ENCODE results near the gene RPL39L. TPM values are rescaled to one million over a fixed set of nuclear protein-coding genes. Genes with fewer than 3 reads are reported as not detected.

RPL39L gene
- total RNA-seq, 1 experiment from 2014 or later = 3.3 TPM

DNA sequence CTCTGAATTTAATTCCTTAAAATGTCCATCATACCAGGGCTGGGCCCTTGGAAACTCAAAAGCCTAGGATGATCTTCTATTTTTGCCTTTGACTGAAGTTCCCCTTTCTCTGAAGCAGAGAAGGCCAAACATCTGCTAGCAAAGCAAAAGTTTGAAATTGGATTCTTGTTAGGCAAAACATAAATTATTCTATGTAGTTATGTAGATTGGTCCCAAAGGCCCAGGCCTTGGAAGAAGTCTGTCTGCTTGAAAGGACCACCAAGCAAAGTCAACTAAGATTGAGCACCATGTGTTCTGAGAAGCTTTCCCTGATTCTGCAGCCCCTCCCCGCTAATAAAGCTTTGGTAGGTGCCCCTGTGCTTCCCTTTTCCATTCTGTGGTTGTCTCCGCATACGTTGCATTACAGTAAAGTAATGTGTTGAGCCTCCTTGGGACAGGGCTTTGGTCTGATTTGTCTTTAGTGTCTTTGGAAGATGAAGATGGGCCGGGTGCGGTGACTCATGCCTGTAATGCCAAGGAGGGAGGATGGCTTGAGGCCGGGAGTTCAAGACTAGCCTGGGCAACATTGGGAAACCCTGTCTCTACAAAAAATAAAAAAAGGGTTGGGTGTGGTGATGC lies 56.4 kb downstream of the RPL39L start:
- CTCF ChIA-PET = no interaction called here
- H3K9me3 Mint-ChIP-seq (ENCODE audit: unreplicated experiment) = peaks cover 1% of the 10 kb centered on the region
- H3K27me3 Mint-ChIP-seq (ENCODE audit: insufficient read depth, unreplicated experiment) = no peaks in the 10 kb centered on the region
- H3K4me1 Mint-ChIP-seq (ENCODE audit: insufficient read depth, unreplicated experiment) = no peaks in the 10 kb centered on the region
- no TSS peak for BruUV-seq (replicated peaks)
- intact Hi-C loops (cut with micrococcal nuclease) = no loop called here
- no peak overlapping the region for H3K27ac Mint-ChIP-seq (ENCODE audit: low read depth, unreplicated experiment)
- H3K4me3 Mint-ChIP-seq (ENCODE audit: unreplicated experiment) = no peak overlapping the region
- peaks cover under 1% of the 10 kb centered on the region for H3K36me3 Mint-ChIP-seq (ENCODE audit: insufficient read depth, unreplicated experiment)
- POLR2A ChIA-PET = no interaction called here
- DNase-seq (ENCODE audit: unreplicated experiment) = no peak
- TF ChIP-seq, protein P1, sequence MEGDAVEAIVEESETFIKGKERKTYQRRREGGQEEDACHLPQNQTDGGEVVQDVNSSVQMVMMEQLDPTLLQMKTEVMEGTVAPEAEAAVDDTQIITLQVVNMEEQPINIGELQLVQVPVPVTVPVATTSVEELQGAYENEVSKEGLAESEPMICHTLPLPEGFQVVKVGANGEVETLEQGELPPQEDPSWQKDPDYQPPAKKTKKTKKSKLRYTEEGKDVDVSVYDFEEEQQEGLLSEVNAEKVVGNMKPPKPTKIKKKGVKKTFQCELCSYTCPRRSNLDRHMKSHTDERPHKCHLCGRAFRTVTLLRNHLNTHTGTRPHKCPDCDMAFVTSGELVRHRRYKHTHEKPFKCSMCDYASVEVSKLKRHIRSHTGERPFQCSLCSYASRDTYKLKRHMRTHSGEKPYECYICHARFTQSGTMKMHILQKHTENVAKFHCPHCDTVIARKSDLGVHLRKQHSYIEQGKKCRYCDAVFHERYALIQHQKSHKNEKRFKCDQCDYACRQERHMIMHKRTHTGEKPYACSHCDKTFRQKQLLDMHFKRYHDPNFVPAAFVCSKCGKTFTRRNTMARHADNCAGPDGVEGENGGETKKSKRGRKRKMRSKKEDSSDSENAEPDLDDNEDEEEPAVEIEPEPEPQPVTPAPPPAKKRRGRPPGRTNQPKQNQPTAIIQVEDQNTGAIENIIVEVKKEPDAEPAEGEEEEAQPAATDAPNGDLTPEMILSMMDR (IDR thresholded peaks at IDR 0.05; ENCODE audit: unreplicated experiment) = no peak

DNA sequence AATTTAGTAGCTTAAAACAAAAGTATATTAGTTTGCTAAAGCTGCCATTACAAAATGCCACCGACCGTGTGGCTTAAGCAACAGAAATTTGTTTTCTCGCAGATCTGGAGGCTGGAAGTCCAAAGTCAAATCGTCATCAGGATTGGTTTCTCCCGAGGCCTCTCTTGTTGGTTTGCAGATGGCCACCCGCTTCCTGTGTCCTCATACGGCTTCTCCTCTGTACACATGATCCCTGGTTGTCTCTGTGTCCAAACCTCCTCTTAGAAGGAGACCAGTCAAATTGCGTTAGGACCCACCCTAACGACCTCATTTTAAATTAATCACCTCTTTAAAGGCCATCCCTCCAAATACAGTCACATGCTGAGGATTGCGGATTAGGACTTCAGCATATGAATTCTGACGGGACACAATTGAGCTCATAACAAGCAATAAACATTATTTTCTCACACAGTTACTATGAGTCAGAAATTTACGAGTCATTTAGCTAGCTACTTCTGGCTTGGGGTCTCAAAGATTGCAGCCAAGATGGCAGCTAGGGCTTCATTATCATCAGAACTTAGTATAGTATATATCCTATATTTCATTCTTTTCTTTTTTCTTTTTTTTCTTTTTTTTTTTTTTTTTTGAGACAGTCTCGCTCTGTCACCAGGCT lies 58.4 kb downstream of the RPL39L start:
- no peaks in the 10 kb centered on the region for H3K9me3 Mint-ChIP-seq (ENCODE audit: unreplicated experiment)
- TF ChIP-seq, protein P1 (IDR thresholded peaks at IDR 0.05; ENCODE audit: unreplicated experiment) = no peak
- H3K27me3 Mint-ChIP-seq (ENCODE audit: insufficient read depth, unreplicated experiment) = no peaks in the 10 kb centered on the region
- no TSS peak for BruUV-seq (replicated peaks)
- H3K27ac Mint-ChIP-seq (ENCODE audit: low read depth, unreplicated experiment) = no peak overlapping the region
- H3K4me1 Mint-ChIP-seq (ENCODE audit: insufficient read depth, unreplicated experiment) = no peaks in the 10 kb centered on the region
- H3K36me3 Mint-ChIP-seq (ENCODE audit: insufficient read depth, unreplicated experiment) = peaks cover 13% of the 10 kb centered on the region
- no peak for DNase-seq (ENCODE audit: unreplicated experiment)
- no peak overlapping the region for H3K4me3 Mint-ChIP-seq (ENCODE audit: unreplicated experiment)
- intact Hi-C loops (cut with micrococcal nuclease) = no loop called here
- ChIA-PET CTCF (interaction anchor here (0.5 kb wide), 1 partner anchor 1104 kb away, joined by 3 read pairs; no protein-coding TSS in a partner anchor), POLR2A (no interaction called here)

DNA sequence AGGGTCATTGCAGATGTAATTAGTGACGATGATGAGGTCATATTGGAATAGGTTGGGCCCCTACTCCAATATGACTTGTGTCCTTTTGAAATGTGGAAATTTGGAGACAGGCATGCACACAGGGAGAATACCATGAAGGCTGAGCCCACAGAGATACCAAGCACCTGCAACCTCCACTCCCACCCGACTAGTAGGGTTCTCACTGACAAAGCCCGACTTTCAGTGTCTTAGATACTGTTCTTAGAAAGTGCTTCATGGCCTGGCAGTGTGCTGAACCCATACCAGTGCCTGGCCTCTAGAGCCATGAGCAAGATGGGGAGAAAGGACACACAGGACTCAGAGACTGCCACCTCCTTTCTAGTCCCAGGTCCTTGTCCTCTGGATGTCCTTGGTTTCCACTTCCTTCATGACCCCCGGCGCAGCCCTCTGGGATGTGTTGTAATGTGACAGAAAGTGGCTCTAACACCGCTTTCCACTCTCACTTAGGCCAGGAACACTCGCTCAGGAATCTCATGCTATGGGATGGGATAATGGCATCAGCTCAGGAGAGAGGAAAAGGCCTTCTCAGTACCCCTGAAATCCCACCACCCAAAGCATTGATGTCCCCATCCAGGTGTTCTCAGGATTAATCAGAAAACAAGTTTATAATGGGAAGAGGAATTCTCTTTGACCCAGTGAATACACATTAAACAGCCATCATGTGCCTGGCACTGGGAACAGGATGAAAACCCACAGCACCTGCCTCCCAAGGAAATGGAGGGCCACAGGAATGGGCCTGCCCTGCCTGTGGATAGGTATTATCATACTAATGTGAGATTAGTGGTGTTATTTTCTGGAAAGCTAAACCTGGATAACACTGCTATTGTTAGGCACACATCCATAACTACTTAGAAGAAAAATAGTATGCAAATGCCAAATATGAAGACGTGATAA lies 59.9 kb downstream of the RPL39L start:
- DNase-seq (ENCODE audit: unreplicated experiment) = no peak
- Mint-ChIP-seq H3K4me3 (ENCODE audit: unreplicated experiment) (no peak overlapping the region), H3K27ac (ENCODE audit: low read depth, unreplicated experiment) (no peak overlapping the region), H3K9me3 (ENCODE audit: unreplicated experiment) (no peaks in the 10 kb centered on the region), H3K36me3 (ENCODE audit: insufficient read depth, unreplicated experiment) (peaks cover 13% of the 10 kb centered on the region), H3K27me3 (ENCODE audit: insufficient read depth, unreplicated experiment) (no peaks in the 10 kb centered on the region), H3K4me1 (ENCODE audit: insufficient read depth, unreplicated experiment) (no peaks in the 10 kb centered on the region)
- BruUV-seq (replicated peaks) = no TSS peak
- TF ChIP-seq, protein P1 (IDR thresholded peaks at IDR 0.05; ENCODE audit: unreplicated experiment) = no peak
- POLR2A ChIA-PET = no interaction called here
- intact Hi-C loops (cut with micrococcal nuclease) = no loop called here
- CTCF ChIA-PET = no interaction called here

DNA sequence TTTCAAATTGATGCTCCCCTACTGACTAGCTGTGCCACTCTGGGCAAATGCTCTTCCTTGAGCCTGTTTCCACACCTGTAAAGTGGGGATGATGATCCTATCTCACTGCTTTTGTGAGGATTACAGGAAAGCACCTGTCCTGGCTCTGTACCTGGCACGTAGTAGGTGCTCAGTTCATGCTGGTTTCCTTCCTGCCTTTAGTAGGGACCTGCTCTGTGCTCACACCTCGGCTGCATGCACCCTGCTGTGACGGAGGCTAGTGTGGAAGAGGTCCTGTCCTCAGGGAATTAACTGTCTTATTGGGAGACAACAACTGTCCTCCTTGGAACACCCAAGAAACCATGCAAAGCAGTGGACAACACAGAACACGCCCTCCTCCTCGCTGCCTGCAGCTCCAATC lies 61.8 kb downstream of the RPL39L start:
- no peak for DNase-seq (ENCODE audit: unreplicated experiment)
- Mint-ChIP-seq H3K27ac (ENCODE audit: low read depth, unreplicated experiment) (no peak overlapping the region), H3K4me1 (ENCODE audit: insufficient read depth, unreplicated experiment) (no peaks in the 10 kb centered on the region), H3K27me3 (ENCODE audit: insufficient read depth, unreplicated experiment) (no peaks in the 10 kb centered on the region), H3K9me3 (ENCODE audit: unreplicated experiment) (no peaks in the 10 kb centered on the region), H3K36me3 (ENCODE audit: insufficient read depth, unreplicated experiment) (peaks cover 13% of the 10 kb centered on the region), H3K4me3 (ENCODE audit: unreplicated experiment) (no peak overlapping the region)
- intact Hi-C loops (cut with micrococcal nuclease) = no loop called here
- TF ChIP-seq, protein P1 (IDR thresholded peaks at IDR 0.05; ENCODE audit: unreplicated experiment) = no peak
- ChIA-PET POLR2A (no interaction called here), CTCF (interaction anchor here (0.6 kb wide), 1 partner anchor 8 kb away, joined by 3 read pairs; no protein-coding TSS in a partner anchor)
- BruUV-seq (replicated peaks) = no TSS peak
